ENCODE measurements around the gene C6orf132. TPM values are rescaled to one million over a fixed set of nuclear protein-coding genes. Genes with fewer than 3 reads are reported as not detected.

The C6orf132 gene
- total RNA-seq, 4 donors from 2014 or later, result 112 to 150 (median 122) TPM

DNA sequence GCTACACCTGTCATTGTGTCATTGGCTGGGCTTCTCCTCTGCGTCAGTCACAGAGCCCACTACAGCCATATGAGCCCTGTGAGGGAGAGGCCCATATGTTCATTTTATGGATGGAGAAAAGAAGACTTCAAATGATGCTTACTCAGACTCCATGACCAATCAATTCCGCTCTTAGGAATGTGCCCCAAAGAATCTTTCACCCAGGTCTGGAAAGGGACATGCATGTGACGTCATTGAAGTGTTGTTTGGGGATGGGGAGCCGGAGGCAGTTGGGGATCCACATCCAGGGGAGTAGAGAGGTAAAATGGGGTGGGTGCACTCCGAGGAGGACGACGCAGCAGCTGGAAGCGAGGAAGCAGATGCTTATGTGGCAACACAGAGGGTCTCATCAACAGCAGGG, 9.6 kb upstream of the C6orf132 start:
- DNase-seq (ENCODE audit: low spot score in 2 of 2), result no peak
- peaks cover 13% of the 10 kb centered on the region for H3K4me1 ChIP-seq
- no peaks in the 10 kb centered on the region for H3K27me3 ChIP-seq
- H3K36me3 ChIP-seq, result no peaks in the 10 kb centered on the region
- WGBS, result 75% methylated on average over 8 of the region's 8 CpGs
- no peaks in the 10 kb centered on the region for H3K9me3 ChIP-seq
- no peak overlapping the region for H3K27ac ChIP-seq
- TF ChIP-seq EP300 (IDR thresholded peaks at IDR 0.05), result no peak
- H3K4me3 ChIP-seq, result no peak overlapping the region

DNA sequence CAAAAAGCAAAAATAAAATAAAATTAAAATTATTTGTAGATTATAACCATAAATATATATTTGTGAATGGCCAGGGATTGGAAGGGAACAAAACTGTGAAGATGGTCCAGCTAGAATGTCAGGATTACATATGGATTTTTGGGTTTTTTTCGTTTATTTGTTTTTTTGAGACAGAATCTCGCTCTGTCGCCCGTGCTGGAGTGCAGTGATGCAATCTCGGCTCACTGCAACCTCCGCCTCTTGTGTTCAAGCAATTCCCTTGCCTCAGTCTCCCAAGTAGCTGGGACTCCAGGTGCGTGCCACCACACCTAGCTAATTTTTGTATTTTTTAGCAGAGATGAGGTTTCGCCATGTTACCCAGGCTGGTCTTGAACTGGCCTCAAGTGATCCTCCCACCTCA, 7.8 kb upstream of the C6orf132 start:
- DNase-seq (ENCODE audit: low spot score in 2 of 2), result no peak
- 90% methylated on average over 8 of the region's 8 CpGs for WGBS
- TF ChIP-seq EP300 (IDR thresholded peaks at IDR 0.05) (no peak), POLR2AphosphoS5 (IDR thresholded peaks at IDR 0.05) (no peak), POLR2A (IDR thresholded peaks at IDR 0.05) (no peak)
- TF ChIP-seq, protein P1, sequence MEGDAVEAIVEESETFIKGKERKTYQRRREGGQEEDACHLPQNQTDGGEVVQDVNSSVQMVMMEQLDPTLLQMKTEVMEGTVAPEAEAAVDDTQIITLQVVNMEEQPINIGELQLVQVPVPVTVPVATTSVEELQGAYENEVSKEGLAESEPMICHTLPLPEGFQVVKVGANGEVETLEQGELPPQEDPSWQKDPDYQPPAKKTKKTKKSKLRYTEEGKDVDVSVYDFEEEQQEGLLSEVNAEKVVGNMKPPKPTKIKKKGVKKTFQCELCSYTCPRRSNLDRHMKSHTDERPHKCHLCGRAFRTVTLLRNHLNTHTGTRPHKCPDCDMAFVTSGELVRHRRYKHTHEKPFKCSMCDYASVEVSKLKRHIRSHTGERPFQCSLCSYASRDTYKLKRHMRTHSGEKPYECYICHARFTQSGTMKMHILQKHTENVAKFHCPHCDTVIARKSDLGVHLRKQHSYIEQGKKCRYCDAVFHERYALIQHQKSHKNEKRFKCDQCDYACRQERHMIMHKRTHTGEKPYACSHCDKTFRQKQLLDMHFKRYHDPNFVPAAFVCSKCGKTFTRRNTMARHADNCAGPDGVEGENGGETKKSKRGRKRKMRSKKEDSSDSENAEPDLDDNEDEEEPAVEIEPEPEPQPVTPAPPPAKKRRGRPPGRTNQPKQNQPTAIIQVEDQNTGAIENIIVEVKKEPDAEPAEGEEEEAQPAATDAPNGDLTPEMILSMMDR (IDR thresholded peaks at IDR 0.05), result no peak
- Histone ChIP-seq H3K27me3 (no peaks in the 10 kb centered on the region), H3K9me3 (no peaks in the 10 kb centered on the region), H3K36me3 (no peaks in the 10 kb centered on the region), H3K4me1 (peaks cover 13% of the 10 kb centered on the region), H3K27ac (no peak overlapping the region), H3K4me3 (no peak overlapping the region)

DNA sequence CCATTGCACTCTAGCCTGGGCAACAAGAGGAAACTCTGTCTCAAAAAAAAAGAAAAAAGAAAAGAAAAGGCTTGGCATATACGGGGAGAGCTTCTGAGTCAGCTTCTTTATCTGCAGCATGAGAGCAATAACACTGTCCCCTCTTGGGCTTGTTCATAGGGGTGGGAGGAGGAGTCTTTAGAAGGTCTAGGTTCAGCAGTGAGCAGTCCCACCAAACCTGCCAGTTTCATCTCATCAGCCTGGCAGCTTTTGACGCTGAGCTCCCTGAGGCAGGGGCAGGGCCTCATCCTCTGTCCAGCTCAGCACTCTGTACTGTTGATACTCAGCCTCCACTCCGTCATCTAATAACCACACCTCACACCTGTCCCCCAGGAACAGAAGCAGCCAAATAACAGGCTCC, 5.6 kb upstream of the C6orf132 start:
- TF ChIP-seq, protein P1 (IDR thresholded peaks at IDR 0.05), result no peak
- no peak for TF ChIP-seq POLR2AphosphoS5 (IDR thresholded peaks at IDR 0.05)
- no peak for TF ChIP-seq POLR2A (IDR thresholded peaks at IDR 0.05)
- no peak for TF ChIP-seq EP300 (IDR thresholded peaks at IDR 0.05)
- Histone ChIP-seq H3K4me1 (peaks cover 10% of the 10 kb centered on the region), H3K27ac (no peak overlapping the region), H3K4me3 (no peak overlapping the region), H3K36me3 (no peaks in the 10 kb centered on the region), H3K9me3 (no peaks in the 10 kb centered on the region), H3K27me3 (no peaks in the 10 kb centered on the region)
- no peak for DNase-seq (ENCODE audit: low spot score in 2 of 2)
- 37% methylated on average over 3 of the region's 3 CpGs for WGBS

DNA sequence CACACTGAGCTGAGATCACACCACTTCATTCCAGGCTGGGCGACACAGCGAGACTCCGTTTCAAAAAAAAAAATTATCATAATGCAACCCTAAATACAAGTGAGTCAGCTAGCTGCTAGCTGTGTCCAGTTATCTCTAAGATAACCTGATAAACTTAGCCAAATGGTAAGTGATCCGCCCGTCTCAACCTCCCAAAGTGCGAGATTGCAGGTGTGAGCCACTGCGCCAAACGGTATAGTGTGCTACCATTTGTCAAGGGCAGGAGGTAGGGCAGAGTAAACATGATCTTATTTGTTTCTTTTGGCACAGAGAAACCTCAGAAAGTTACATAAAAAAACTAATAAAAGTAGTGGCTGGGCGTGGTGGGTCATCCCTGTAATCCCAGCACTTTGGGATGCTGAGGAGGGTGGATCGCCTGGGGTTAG, 4.7 kb upstream of the C6orf132 start:
- H3K4me3 ChIP-seq, result no peak overlapping the region
- no peaks in the 10 kb centered on the region for H3K9me3 ChIP-seq
- DNase-seq (ENCODE audit: low spot score in 2 of 2), result no peak
- WGBS, result 79% methylated on average over 10 of the region's 10 CpGs
- no peaks in the 10 kb centered on the region for H3K36me3 ChIP-seq
- TF ChIP-seq EP300 (IDR thresholded peaks at IDR 0.05) (no peak), POLR2AphosphoS5 (IDR thresholded peaks at IDR 0.05) (no peak), POLR2A (IDR thresholded peaks at IDR 0.05) (no peak)
- TF ChIP-seq, protein P1 (IDR thresholded peaks at IDR 0.05), result no peak
- no peaks in the 10 kb centered on the region for H3K27me3 ChIP-seq
- peaks cover 16% of the 10 kb centered on the region for H3K4me1 ChIP-seq
- H3K27ac ChIP-seq, result no peak overlapping the region

DNA sequence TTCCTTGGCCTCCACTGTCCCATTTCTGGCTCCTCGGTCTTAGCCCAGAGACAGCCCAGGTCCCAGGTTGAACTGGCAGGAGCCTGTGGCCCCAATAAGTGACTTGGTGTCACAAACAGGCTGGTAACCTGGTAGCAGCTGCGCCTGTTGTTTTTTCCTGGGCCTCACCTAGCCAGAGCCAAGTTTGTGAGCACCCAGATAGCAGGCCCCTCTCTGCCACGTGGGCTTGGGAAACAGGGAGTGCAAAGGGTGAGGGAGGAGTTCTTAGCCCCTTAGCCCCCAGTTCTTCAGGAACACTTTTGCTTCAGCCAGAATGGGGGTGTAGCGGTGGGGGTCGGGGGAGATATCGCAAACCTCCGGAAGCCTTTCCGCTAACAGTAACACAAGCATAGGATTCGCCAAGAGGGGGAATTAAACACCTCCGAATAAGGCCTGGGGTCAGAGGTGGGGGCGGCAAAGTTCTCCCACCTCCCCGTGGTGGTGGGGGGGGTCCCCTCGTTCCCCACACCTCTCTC, 760 bp downstream of the C6orf132 start:
- Histone ChIP-seq H3K4me1 (peaks cover 58% of the 10 kb centered on the region), H3K27me3 (no peaks in the 10 kb centered on the region), H3K4me3 (peak overlapping the region; percentile 53), H3K36me3 (no peaks in the 10 kb centered on the region), H3K27ac (peak overlapping the region; percentile 89), H3K9me3 (no peaks in the 10 kb centered on the region)
- WGBS, result 55% methylated on average over 9 of the region's 13 CpGs
- TF ChIP-seq, protein P1 (IDR thresholded peaks at IDR 0.05), result no peak
- no peak for TF ChIP-seq POLR2AphosphoS5 (IDR thresholded peaks at IDR 0.05)
- no peak for TF ChIP-seq POLR2A (IDR thresholded peaks at IDR 0.05)
- no peak for TF ChIP-seq EP300 (IDR thresholded peaks at IDR 0.05)
- no peak for DNase-seq (ENCODE audit: low spot score in 2 of 2)

Measured in suprapubic skin (tissue), 4 donors.